GM23338 (cell line): ENCODE data around the gene TENM4. TPM values are rescaled to one million over a fixed set of nuclear protein-coding genes. Genes with fewer than 3 reads are reported as not detected.

Source experiments
- ATAC-seq: fragments of 200-7000 bp; cut with Tn5 transposase; 3 replicates; pipeline ENCODE4 v1.9.1; 2020
- DNase-seq: peaks from one replicate; pipeline ENCODE4 v3.0.0-alpha.2; 2015; ENCODE audit warnings: low spot score
- H2AFZ ChIP-seq: fragments of 200-600 bp; sonication (generic); 2 replicates; pipeline ENCODE4 v1.8.0; 2016; ENCODE audit warnings: antibody characterized with exemption, mild to moderate bottlenecking, moderate library complexity
- H3F3A ChIP-seq: fragments of 200-600 bp; sonication (generic); replicated peaks from 2 replicates; pipeline ENCODE4 v1.8.0; 2017; ENCODE audit warnings: antibody characterized with exemption, mixed run types, low read depth
- H3K27ac ChIP-seq: fragments of 200-600 bp; sonication (generic); 2 replicates; pipeline ENCODE4 v1.6.1; 2016; ENCODE audit warnings: low read depth
- H3K27me3 ChIP-seq: fragments of 200-600 bp; sonication (generic); 2 replicates; pipeline ENCODE4 v1.8.0; 2016; ENCODE audit warnings: mild to moderate bottlenecking, mixed run types, moderate library complexity; ENCODE audit not compliant: insufficient read depth
- H3K36me3 ChIP-seq: fragments of 200-600 bp; sonication (generic); 2 replicates; pipeline ENCODE4 v1.8.0; 2016; ENCODE audit warnings: mild to moderate bottlenecking; ENCODE audit not compliant: insufficient read depth
- H3K4me1 ChIP-seq: fragments of 200-600 bp; sonication (generic); 2 replicates; pipeline ENCODE4 v1.8.0; 2016; ENCODE audit warnings: mild to moderate bottlenecking, moderate library complexity; ENCODE audit not compliant: insufficient read depth
- H3K4me2 ChIP-seq: fragments of 200-600 bp; sonication (generic); 2 replicates; pipeline ENCODE4 v1.7.1; 2017; ENCODE audit warnings: mixed run types
- H3K4me3 ChIP-seq: fragments of 200-600 bp; sonication (generic); 2 replicates; pipeline ENCODE4 v1.6.1; 2016; ENCODE audit warnings: mixed run types
- H3K79me2 ChIP-seq: fragments of 200-600 bp; sonication (generic); replicated peaks from 2 replicates; pipeline ENCODE4 v1.8.0; 2017; ENCODE audit warnings: mild to moderate bottlenecking; ENCODE audit not compliant: insufficient read depth
- H3K9me2 ChIP-seq: fragments of 200-600 bp; sonication (generic); 2 replicates; pipeline ENCODE4 v1.8.0; 2017; ENCODE audit not compliant: insufficient read depth
- H4K20me1 ChIP-seq: fragments of 200-600 bp; sonication (generic); replicated peaks from 2 replicates; pipeline ENCODE4 v1.8.0; 2017; ENCODE audit warnings: mild to moderate bottlenecking; ENCODE audit not compliant: insufficient read depth
- H3K27ac Mint-ChIP-seq: 2 replicates; pipeline ENCODE4 v1.8.0; 2020; ENCODE audit warnings: inconsistent platforms, mild to moderate bottlenecking, moderate library complexity, mixed read lengths
- H3K27me3 Mint-ChIP-seq: 3 replicates; pipeline ENCODE4 v1.8.0; 2022; ENCODE audit warnings: low read depth, mild to moderate bottlenecking, moderate library complexity, mixed read lengths, inconsistent platforms; ENCODE audit not compliant: insufficient read depth, poor library complexity
- H3K36me3 Mint-ChIP-seq: 3 replicates; pipeline ENCODE4 v1.8.0; 2021; ENCODE audit warnings: low read depth, mild to moderate bottlenecking, inconsistent platforms, moderate library complexity, mixed read lengths
- H3K4me1 Mint-ChIP-seq: 3 replicates; pipeline ENCODE4 v1.8.0; 2020; ENCODE audit warnings: mild to moderate bottlenecking, inconsistent platforms, mixed read lengths
- H3K4me3 Mint-ChIP-seq: 3 replicates; pipeline ENCODE4 v1.8.0; 2021; ENCODE audit warnings: moderate library complexity, mild to moderate bottlenecking, inconsistent platforms, mixed read lengths
- H3K9me3 Mint-ChIP-seq: 3 replicates; pipeline ENCODE4 v1.8.0; 2020; ENCODE audit warnings: moderate library complexity, mild to moderate bottlenecking, inconsistent platforms, mixed read lengths
- CREB1 ChIP-seq: fragments of 250-450 bp; sonication (Bioruptor Pico); IDR thresholded peaks from 2 replicates; pipeline ENCODE4 v1.5.0; 2020; ENCODE audit warnings: low read depth, mild to moderate bottlenecking, moderate library complexity
- CTCF ChIP-seq, 2 experiments: fragments of 200-600 bp in 1 of 2; sonication (generic) in 1 of 2; conservative IDR thresholded peaks; 2 replicates each; pipeline versions ENCODE4 v1.5.1 to v1.6.1; 2016 to 2017; ENCODE audit warnings: antibody characterized with exemption in 2 of 2, low read depth in 2 of 2, mild to moderate bottlenecking in 2 of 2, moderate library complexity in 1 of 2
- ETS1 ChIP-seq: IDR thresholded peaks from 2 replicates; pipeline ENCODE4 v1.6.1; 2016; ENCODE audit warnings: antibody characterized with exemption
- EZH2 ChIP-seq: fragments of 200-600 bp; sonication (generic); IDR thresholded peaks from one replicate; pipeline ENCODE4 v1.8.0; 2017; ENCODE audit warnings: antibody characterized with exemption, mild to moderate bottlenecking, low read depth; ENCODE audit not compliant: unreplicated experiment
- EZH2phosphoT487 ChIP-seq: fragments of 200-600 bp; sonication (generic); IDR thresholded peaks from one replicate; pipeline ENCODE4 v1.8.1; 2018; ENCODE audit warnings: antibody characterized with exemption; ENCODE audit not compliant: unreplicated experiment
- JUNB ChIP-seq: IDR thresholded peaks from one replicate; pipeline ENCODE4 v1.6.1; 2016; ENCODE audit warnings: antibody characterized with exemption; ENCODE audit not compliant: unreplicated experiment
- NANOG ChIP-seq: IDR thresholded peaks from 2 replicates; pipeline ENCODE4 v1.6.1; 2016; ENCODE audit warnings: antibody characterized with exemption, borderline replicate concordance
- POLR2AphosphoS5 ChIP-seq: IDR thresholded peaks from 2 replicates; pipeline ENCODE4 v1.6.1; 2016; ENCODE audit warnings: antibody characterized with exemption, low read depth
- STAT1 ChIP-seq: IDR thresholded peaks from one replicate; pipeline ENCODE4 v1.6.1; 2016; ENCODE audit warnings: antibody characterized with exemption; ENCODE audit not compliant: unreplicated experiment
- ZNF114 ChIP-seq: fragments of 250-450 bp; sonication (Bioruptor Pico); IDR thresholded peaks from 2 replicates; pipeline ENCODE4 v1.5.0; 2020; ENCODE audit warnings: mild to moderate bottlenecking, moderate library complexity
- ZNF331 ChIP-seq: fragments of 250-450 bp; sonication (Bioruptor Pico); IDR thresholded peaks from 2 replicates; pipeline ENCODE4 v1.5.0; 2020; ENCODE audit warnings: low read depth, mild to moderate bottlenecking, moderate library complexity
- polyA plus RNA-seq: library from polyadenylated mRNA; unstranded; fragments of >200 nt; fragmentation: Nextera tagmentation; extraction: Ambion mirVana; gene quantifications from 2 replicates; pipeline ENCODE4 v1.2.1, GENCODE V29; 2016
- total RNA-seq: library from RNA; depleted of rRNA; stranded (reverse); fragments of >200 nt; shearing (Covaris generic); gene quantifications from 2 replicates; pipeline ENCODE4 v1.2.3, GENCODE V29; 2014
- TF ChIP-seq, protein P1 (sequence below): IDR thresholded peaks from one replicate; pipeline ENCODE4 v1.6.1; 2018; ENCODE audit warnings: antibody characterized with exemption; ENCODE audit not compliant: unreplicated experiment

TENM4 gene
- total and polyA plus RNA-seq, 2 experiments from 2014 or later = 7.3 TPM

DNA sequence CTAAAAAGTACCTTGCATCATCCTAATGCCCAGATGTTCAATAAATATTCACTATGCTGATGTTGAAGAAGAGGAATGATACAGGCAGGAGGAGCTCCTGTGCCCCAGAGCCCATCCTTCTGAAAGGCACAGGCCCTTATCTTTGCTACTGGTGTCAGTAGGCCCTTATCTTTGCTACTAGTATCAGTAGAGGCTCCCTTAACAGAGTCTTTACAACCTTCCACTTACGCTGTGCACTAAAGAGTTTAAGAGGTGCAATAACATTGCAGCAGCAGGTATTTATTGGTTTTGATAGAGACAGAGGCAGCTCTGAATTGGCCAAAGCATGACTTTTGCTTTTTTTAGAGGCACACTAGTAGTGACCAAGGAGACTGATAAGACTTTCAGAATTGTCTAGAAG is 174.4 kb downstream of the TENM4 start (continued):
- TF ChIP-seq CTCF (conservative IDR thresholded peaks at IDR 0.05; ENCODE audit: low read depth in 2 of 2) (no peak), JUNB (no peak)

DNA sequence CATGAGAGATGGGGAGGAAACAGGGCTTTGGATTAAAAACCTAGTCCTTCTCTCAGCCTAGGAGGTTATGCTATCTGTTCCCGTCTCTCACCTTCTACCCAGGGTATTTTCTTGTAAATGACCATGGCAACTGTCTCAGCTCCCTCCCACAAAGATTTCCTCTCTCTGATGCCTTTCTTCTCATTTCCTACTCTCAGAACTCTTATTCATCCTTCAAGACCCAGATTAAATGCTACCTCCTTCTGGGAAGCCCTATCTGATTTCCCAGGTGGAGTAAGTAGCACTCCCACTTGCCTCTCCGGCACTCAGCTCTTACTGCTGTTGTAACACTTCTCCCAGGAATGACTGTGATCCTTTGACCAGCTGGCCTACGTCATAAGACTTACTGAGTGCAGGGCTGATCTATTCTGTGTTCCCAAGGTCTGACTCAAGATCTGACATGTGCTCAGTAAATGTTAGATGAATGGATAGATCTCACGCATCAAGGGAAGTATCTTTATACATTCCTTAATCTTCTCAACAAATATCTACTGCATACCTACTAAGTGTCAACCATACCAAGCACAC is 175.0 kb downstream of the TENM4 start:
- Histone ChIP-seq H2AFZ (no peak overlapping the region), H3K79me2 (no peaks in the 10 kb centered on the region), H3K36me3 (no peaks in the 10 kb centered on the region), H3K4me3 (no peak overlapping the region), H3F3A (no peaks in the 10 kb centered on the region), H3K9me2 (0 out of 2 replicates have a peak, but pooled peaks cover 3% of the 10 kb centered on the region), H3K4me1 (no peaks in the 10 kb centered on the region; the same call in none of the 2 replicates), H3K4me2 (no peak overlapping the region), H3K27ac (no peak overlapping the region), H3K27me3 (no peaks in the 10 kb centered on the region), H4K20me1 (no peaks in the 10 kb centered on the region)
- DNase-seq (no peak), ATAC-seq (no peak)
- Mint-ChIP-seq H3K4me1 (peaks cover 22% of the 10 kb centered on the region), H3K4me3 (no peak overlapping the region), H3K27me3 (peaks cover 4% of the 10 kb centered on the region), H3K9me3 (no peaks in the 10 kb centered on the region), H3K36me3 (no peaks in the 10 kb centered on the region), H3K27ac (no peak overlapping the region)
- TF ChIP-seq EZH2phosphoT487 (no peak), JUNB (no peak), POLR2AphosphoS5 (no peak), ZNF331 (CRISPR knock-in tag) (no peak), CTCF (conservative IDR thresholded peaks at IDR 0.05; ENCODE audit: low read depth in 2 of 2) (no peak), ETS1 (no peak), CREB1 (no peak), ZNF114 (no peak), NANOG (no peak), EZH2 (no peak), STAT1 (no peak)
- TF ChIP-seq, protein P1, sequence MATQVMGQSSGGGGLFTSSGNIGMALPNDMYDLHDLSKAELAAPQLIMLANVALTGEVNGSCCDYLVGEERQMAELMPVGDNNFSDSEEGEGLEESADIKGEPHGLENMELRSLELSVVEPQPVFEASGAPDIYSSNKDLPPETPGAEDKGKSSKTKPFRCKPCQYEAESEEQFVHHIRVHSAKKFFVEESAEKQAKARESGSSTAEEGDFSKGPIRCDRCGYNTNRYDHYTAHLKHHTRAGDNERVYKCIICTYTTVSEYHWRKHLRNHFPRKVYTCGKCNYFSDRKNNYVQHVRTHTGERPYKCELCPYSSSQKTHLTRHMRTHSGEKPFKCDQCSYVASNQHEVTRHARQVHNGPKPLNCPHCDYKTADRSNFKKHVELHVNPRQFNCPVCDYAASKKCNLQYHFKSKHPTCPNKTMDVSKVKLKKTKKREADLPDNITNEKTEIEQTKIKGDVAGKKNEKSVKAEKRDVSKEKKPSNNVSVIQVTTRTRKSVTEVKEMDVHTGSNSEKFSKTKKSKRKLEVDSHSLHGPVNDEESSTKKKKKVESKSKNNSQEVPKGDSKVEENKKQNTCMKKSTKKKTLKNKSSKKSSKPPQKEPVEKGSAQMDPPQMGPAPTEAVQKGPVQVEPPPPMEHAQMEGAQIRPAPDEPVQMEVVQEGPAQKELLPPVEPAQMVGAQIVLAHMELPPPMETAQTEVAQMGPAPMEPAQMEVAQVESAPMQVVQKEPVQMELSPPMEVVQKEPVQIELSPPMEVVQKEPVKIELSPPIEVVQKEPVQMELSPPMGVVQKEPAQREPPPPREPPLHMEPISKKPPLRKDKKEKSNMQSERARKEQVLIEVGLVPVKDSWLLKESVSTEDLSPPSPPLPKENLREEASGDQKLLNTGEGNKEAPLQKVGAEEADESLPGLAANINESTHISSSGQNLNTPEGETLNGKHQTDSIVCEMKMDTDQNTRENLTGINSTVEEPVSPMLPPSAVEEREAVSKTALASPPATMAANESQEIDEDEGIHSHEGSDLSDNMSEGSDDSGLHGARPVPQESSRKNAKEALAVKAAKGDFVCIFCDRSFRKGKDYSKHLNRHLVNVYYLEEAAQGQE = no peak
